ENCODE results near the gene UGT3A2. TPM values are rescaled to one million over a fixed set of nuclear protein-coding genes. Genes with fewer than 3 reads are reported as not detected.

Gene UGT3A2
- total RNA-seq, 1 donor from 2014 or later = 0.86 TPM

- no peak overlapping the region for H3K4me3 Mint-ChIP-seq (ENCODE audit: unreplicated experiment)
- Histone ChIP-seq H2AFZ (ENCODE audit: low read depth, low read length) (no peak overlapping the region), H3K9ac (ENCODE audit: low read length) (no peak overlapping the region), H3K27ac (ENCODE audit: low read depth, low read length) (no peak overlapping the region), H3K27me3 (ENCODE audit: insufficient read depth, low read length) (no peaks in the 10 kb centered on the region), H3K4me2 (ENCODE audit: low read length) (no peak overlapping the region), H3K79me2 (ENCODE audit: insufficient read depth, low read length) (no peaks in the 10 kb centered on the region), H3K4me3 (ENCODE audit: insufficient read depth, low read depth, low read length) (no peak overlapping the region), H4K20me1 (ENCODE audit: insufficient read depth, low read length) (no peaks in the 10 kb centered on the region), H3K4me1 (ENCODE audit: insufficient read depth, low read length) (no peaks in the 10 kb centered on the region), H3K9me3 (ENCODE audit: insufficient read depth, low read depth, low read length) (no peaks in the 10 kb centered on the region), H3K36me3 (ENCODE audit: insufficient read depth, low read length) (no peaks in the 10 kb centered on the region)
- H3K36me3 Mint-ChIP-seq (ENCODE audit: low read depth, unreplicated experiment) = no peaks in the 10 kb centered on the region
- no peak for TF ChIP-seq EZH2 (IDR thresholded peaks at IDR 0.05; ENCODE audit: insufficient read depth, low read length)
- TF ChIP-seq CTCF (IDR thresholded peaks at IDR 0.05; ENCODE audit: insufficient read depth, low read depth, low read length) = no peak
- FAIRE-seq = no peak
- no peak overlapping the region for H3K27ac Mint-ChIP-seq (ENCODE audit: unreplicated experiment)
- H3K27me3 Mint-ChIP-seq (ENCODE audit: low read depth, unreplicated experiment) = peaks cover 11% of the 10 kb centered on the region
- H3K9me3 Mint-ChIP-seq (ENCODE audit: unreplicated experiment) = no peaks in the 10 kb centered on the region
- no peak for DNase-seq (ENCODE audit: low read depth)
- H3K4me1 Mint-ChIP-seq (ENCODE audit: low read depth, unreplicated experiment) = no peaks in the 10 kb centered on the region
Measured at GRCh38 chr5:35996076-35996475, 70.6 kb downstream of the UGT3A2 start.

- Mint-ChIP-seq H3K9me3 (ENCODE audit: unreplicated experiment) (no peaks in the 10 kb centered on the region), H3K4me1 (ENCODE audit: low read depth, unreplicated experiment) (peaks cover 4% of the 10 kb centered on the region), H3K27ac (ENCODE audit: unreplicated experiment) (no peak within 1 kb of the TSS), H3K4me3 (ENCODE audit: unreplicated experiment) (peak within 1 kb of the TSS; percentile 47), H3K27me3 (ENCODE audit: low read depth, unreplicated experiment) (peaks cover 32% of the 10 kb centered on the region), H3K36me3 (ENCODE audit: low read depth, unreplicated experiment) (no peaks in the 10 kb centered on the region)
- Histone ChIP-seq H3K36me3 (ENCODE audit: insufficient read depth, low read length) (no peaks in the 10 kb centered on the region), H2AFZ (ENCODE audit: low read depth, low read length) (no peak within 1 kb of the TSS), H4K20me1 (ENCODE audit: insufficient read depth, low read length) (no peaks in the 10 kb centered on the region), H3K4me2 (ENCODE audit: low read length) (no peak within 1 kb of the TSS), H3K27ac (ENCODE audit: low read depth, low read length) (no peak within 1 kb of the TSS), H3K27me3 (ENCODE audit: insufficient read depth, low read length) (no peaks in the 10 kb centered on the region), H3K9me3 (ENCODE audit: insufficient read depth, low read depth, low read length) (no peaks in the 10 kb centered on the region), H3K9ac (ENCODE audit: low read length) (no peak within 1 kb of the TSS), H3K79me2 (ENCODE audit: insufficient read depth, low read length) (no peaks in the 10 kb centered on the region), H3K4me1 (ENCODE audit: insufficient read depth, low read length) (no peaks in the 10 kb centered on the region), H3K4me3 (ENCODE audit: insufficient read depth, low read depth, low read length) (no peak within 1 kb of the TSS)
- no peak for TF ChIP-seq CTCF (IDR thresholded peaks at IDR 0.05; ENCODE audit: insufficient read depth, low read depth, low read length)
- TF ChIP-seq EZH2 (IDR thresholded peaks at IDR 0.05; ENCODE audit: insufficient read depth, low read length) = no peak
- DNase-seq (ENCODE audit: low read depth) (no peak), FAIRE-seq (no peak)
Measured at GRCh38 chr5:35990941-35991611, 75.6 kb downstream of the UGT3A2 start, which contains the start of gene UGT3A1. Gene UGT3A1, minus strand, starts transcription at chr5:35991390. Its CDS starts 150 bp downstream, at chr5:35991240.

GRCh38 chr5:35990520-35990919 lies 76.2 kb downstream of the UGT3A2 start:
- Histone ChIP-seq H3K4me1 (ENCODE audit: insufficient read depth, low read length) (no peaks in the 10 kb centered on the region), H3K4me3 (ENCODE audit: insufficient read depth, low read depth, low read length) (no peak overlapping the region), H3K27ac (ENCODE audit: low read depth, low read length) (no peak overlapping the region), H4K20me1 (ENCODE audit: insufficient read depth, low read length) (no peaks in the 10 kb centered on the region), H3K36me3 (ENCODE audit: insufficient read depth, low read length) (no peaks in the 10 kb centered on the region), H3K79me2 (ENCODE audit: insufficient read depth, low read length) (no peaks in the 10 kb centered on the region), H3K9ac (ENCODE audit: low read length) (no peak overlapping the region), H2AFZ (ENCODE audit: low read depth, low read length) (no peak overlapping the region), H3K27me3 (ENCODE audit: insufficient read depth, low read length) (no peaks in the 10 kb centered on the region), H3K9me3 (ENCODE audit: insufficient read depth, low read depth, low read length) (no peaks in the 10 kb centered on the region), H3K4me2 (ENCODE audit: low read length) (no peak overlapping the region)
- Mint-ChIP-seq H3K4me1 (ENCODE audit: low read depth, unreplicated experiment) (peaks cover 4% of the 10 kb centered on the region), H3K4me3 (ENCODE audit: unreplicated experiment) (no peak overlapping the region), H3K9me3 (ENCODE audit: unreplicated experiment) (no peaks in the 10 kb centered on the region), H3K27me3 (ENCODE audit: low read depth, unreplicated experiment) (peaks cover 32% of the 10 kb centered on the region), H3K27ac (ENCODE audit: unreplicated experiment) (no peak overlapping the region), H3K36me3 (ENCODE audit: low read depth, unreplicated experiment) (no peaks in the 10 kb centered on the region)
- FAIRE-seq (no peak), DNase-seq (ENCODE audit: low read depth) (no peak)
- TF ChIP-seq CTCF (IDR thresholded peaks at IDR 0.05; ENCODE audit: insufficient read depth, low read depth, low read length) (no peak), EZH2 (IDR thresholded peaks at IDR 0.05; ENCODE audit: insufficient read depth, low read length) (no peak)
